HG03575 (cell line): Measurements from ENCODE around the gene FBXL7.

ENCODE experiments used
- ATAC-seq: cut with Tn5 transposase; IDR thresholded peaks from one replicate; pipeline ENCODE4 v1.9.1; 2021; ENCODE audit not compliant: unreplicated experiment, insufficient number of reproducible peaks, low FRiP score; ENCODE audit errors: extremely low read depth

Gene FBXL7

DNA sequence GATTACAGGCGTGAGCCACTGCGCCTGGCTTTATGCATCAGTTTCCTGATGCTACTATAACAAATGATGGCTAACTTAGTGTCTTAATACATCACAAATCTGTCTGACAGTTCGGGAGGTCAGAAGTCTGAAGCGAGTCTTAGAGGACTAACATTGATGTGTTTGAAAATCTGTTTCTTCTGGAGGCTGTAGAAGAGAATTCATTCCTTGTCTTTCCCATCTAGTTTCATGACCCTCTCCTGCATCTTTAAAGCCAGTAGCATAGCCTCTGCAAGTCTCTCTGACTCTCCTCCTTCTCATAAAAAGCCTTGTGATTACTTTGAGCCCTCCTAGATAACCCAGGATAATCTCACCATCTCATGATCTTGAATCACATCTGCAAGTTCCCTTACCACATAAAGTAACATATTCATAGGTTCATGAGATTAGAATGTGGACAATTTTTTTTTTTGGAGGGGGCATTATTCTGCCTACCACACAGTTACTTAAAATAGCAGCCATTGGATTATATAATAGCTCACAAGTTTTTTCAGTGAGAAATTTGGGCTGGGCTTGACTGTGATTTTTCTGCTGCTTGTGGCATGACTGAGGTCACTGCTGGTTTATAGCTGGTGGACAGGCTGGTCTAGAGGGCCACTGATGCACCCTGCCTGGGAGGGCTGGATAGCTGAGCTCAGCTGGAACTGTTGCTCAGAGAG lies 134.8 kb downstream of the FBXL7 start:
- ATAC-seq: no peak

- no peak for ATAC-seq
These were observed 135.3 kb downstream of the FBXL7 start for GRCh38 chr5:15635289-15635616.

GRCh38 chr5:15637345-15637744 lies 137.4 kb downstream of the FBXL7 start:
- ATAC-seq: no peak

GRCh38 chr5:15637886-15638285 lies 137.9 kb downstream of the FBXL7 start:
- ATAC-seq: no peak

DNA sequence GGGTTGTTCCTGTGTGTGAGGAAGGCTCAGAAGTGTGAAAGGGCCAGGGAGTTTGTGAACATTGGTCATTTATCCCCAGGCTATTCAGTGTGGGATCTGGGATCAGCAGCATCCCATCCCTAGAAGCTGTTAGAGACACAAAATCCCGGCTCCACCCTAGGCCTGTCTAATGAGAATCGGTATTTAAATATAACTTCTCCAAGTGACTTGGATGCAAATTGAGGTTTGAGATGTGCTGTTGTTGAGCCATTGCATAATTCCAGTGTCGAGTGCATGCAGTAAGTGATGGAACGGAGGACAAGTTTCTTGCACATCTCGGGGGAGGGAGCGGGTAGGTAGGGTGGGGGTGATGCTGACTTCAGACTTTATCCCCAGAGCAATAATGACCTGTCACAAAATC lies 138.3 kb downstream of the FBXL7 start:
- no peak for ATAC-seq

DNA sequence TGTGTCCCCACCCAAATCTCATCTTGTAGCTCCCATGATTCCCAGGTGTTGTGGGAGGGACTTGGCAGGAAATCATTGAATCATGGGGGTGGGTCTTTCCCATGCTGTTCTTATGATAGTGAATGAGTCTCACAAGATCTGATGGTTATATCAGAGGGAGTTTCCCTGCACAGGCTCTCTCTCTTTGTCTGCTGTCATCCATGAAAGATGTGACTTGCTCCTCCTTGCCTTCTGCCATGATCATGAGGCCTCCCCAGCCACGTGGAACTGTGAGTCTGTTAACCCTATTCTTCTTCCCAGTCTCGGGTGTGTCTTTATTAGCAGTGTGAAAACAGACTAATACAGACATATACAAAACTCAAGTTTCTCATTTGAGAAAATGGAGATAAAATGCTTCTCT lies 139.3 kb downstream of the FBXL7 start:
- no peak for ATAC-seq

DNA sequence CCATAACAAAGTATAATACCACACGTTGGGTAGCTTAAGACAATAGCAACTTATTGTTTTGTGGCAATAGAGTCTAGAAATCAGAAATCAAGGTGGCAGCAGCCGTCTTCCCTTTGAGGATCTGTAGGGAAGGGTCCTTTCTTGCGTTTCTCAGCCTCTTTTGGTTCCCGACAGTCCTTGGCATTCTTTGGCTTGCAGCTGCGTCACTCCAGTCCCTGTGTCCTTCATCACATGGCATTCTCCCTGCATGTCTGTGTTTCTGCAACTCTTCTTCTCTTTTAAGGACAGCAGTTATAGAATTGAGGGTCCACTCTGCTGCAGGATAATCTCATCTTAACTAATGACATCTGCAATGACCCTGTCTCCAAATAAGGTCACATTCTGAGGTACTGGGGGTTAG lies 140.1 kb downstream of the FBXL7 start:
- ATAC-seq: no peak

DNA sequence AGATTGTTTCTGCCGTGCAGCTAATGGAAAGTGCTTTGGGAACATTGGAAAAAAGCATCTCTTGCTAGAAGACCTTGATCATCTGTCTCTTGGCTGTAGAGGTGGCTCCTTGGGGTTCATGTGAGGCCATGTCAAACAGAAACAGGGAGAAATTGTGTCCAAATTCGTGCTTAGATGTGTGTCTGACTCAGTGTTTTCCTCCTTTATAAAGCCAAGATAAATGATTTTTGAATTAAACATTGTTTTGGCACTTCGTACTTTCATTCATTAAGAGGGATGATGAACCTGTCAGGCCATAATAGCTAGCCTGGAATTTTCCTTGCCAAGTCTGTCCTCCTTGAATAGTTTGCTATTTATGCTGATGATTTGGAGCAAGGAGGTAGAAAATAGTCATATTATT lies 143.8 kb downstream of the FBXL7 start:
- no peak for ATAC-seq

DNA sequence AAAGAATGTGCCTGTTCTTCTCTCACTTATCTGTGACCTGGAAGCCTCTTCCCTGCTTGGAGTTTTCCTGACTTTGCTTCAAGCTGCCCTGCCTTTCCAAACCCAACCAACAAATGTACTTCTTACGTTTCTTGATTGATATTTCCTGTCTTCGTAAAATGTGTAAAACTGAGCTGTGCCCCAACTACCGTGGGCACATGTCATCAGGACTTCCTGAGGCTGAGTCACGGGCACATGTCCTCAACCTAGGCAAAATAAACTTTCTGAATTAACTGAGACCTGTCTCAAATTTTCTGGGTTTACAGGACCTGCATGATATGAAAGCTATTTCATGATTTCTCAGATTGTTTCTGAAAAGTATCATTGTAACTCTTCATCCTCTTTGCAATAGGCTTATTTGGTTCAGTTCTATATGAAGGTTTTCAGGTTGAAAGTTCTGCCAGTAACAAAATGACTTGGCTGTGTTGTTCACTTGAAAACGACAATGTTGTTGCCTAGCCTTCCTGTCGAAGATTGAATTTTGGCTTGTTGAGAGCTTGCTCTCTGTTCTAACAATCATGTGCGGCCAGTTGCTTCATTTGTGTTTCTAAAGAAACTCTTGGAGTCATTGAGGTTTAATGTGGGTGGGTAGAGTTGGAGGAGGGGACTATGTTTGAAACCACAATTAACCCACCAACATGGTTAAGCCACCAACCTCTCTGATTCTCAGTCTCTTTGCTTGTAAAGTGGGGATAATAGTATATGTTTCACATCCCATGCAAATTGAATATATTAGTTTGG lies 145.6 kb downstream of the FBXL7 start:
- ATAC-seq: no peak

DNA sequence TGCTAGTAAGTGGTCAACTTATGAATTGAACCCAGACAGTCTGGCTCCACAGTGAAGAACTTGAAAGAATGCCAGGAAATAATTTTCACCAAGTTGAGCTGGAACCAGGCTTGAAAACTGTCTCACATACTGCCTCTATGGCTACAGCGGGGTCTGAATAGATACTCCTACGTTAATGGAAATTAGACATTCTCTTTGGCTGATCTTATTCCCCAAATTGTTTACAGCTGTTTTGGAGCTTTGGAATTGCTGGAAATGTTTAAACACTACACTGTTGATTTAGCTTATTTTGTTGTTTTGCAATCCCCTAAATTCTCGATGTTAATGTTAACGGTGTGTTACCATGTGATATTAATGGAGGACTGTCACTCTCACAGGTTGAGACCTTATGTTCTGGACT lies 146.4 kb downstream of the FBXL7 start:
- ATAC-seq: no peak

GRCh38 chr5:15647251-15647650 lies 147.3 kb downstream of the FBXL7 start:
- ATAC-seq: no peak

- no peak for ATAC-seq
These were observed 150.3 kb downstream of the FBXL7 start for GRCh38 chr5:15650266-15650665.

DNA sequence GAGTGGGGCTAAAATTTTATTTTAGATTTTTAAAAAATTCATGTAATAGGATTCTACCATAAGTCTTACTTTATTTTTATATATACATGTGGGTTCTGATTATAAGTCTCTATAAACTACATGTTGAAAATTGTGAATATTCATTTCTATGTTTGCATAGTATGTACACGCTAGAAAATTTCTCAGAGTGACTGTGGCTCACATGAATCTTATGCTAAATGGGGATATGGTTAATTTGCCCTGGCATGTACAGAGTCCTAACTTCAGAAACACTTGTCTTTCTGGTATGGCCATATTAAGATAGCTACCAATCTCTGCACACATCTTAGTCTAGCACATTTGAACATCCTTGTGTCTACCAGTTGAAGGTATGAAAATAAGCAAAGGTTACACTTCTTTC lies 154.8 kb downstream of the FBXL7 start:
- ATAC-seq: no peak

GRCh38 chr5:15655683-15656082 lies 155.7 kb downstream of the FBXL7 start:
- ATAC-seq: no peak

DNA sequence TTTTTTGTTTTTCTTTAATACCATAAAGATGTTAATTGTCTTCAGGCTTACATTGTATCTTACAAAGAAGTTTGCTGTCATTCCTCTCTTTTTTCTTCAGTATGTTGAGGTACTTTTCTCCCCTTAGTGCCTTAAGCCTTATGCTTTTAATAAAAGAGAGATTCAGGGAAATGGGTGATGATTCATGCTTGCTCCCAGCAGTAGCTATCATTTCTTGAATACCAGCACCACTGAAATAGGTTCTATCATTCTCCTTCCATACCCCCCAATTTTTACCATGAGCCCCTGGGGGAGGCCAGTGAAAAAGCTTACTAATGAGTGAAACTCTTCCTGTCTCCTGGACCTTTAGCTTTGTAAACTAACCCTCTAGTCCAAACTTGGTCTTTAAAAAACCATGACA lies 165.0 kb downstream of the FBXL7 start:
- no peak for ATAC-seq

GRCh38 chr5:15669826-15670225 lies 169.8 kb downstream of the FBXL7 start:
- ATAC-seq: no peak

DNA sequence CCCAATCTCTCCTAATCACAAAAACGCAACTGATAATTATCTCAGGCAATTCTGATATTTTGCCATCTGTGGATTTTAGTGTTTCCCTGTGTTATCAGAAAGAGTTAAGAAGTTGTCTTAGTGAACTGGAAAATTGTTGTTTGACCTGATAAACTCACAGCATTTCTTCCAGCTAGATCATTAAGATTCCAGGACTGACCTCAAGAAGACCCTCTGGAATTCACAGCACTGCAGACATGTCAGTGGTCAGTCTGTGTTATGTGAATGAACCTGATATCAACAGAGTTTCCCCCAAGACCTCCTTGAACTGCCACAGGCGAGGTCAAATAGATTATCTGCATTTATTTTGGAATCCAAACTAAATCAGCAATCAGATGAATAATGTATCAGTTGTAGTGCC lies 174.7 kb downstream of the FBXL7 start:
- no peak for ATAC-seq

- ATAC-seq: no peak
These were observed 176.6 kb downstream of the FBXL7 start for GRCh38 chr5:15676591-15676990.

GRCh38 chr5:15679161-15679560 lies 179.2 kb downstream of the FBXL7 start:
- no peak for ATAC-seq

DNA sequence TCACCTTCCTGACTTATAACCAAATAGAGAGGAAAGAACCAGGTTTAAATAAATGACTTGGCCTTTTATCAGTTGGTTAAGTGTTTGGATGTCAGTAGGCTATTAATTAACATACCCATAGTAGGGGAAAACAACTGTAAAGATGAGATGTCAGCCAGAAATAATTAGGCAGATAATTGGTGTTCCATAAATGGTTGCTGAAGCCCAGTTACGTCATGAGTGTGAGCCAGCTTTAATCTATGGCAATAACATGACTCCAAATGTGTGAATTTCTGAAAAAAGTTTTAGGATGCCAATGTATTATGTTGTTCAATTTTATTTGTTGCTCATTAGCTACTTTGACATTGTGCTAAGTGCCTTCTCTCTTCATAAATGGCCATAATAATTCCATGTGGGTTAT lies 180.5 kb downstream of the FBXL7 start:
- no peak for ATAC-seq

DNA sequence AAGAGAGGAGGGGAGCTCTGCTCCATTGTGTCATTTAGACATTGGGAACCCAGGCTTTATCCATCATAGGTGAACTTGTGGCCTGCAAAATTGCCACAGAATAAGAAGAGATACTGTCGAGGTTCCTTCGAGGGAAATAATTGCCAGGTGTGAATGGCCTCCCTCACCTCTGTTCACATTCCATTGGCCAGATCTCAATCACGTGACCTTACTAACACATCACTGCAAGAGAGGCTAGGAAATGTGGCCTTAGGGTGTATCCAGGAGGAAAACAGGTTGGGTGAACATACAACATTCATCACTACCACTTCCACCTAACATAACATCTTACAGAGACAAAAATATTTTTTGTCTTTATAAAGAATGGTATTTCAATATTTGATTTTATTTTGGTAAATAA lies 182.1 kb downstream of the FBXL7 start:
- ATAC-seq: no peak
